Stomach smooth muscle (tissue), 2 donors: Measurements from ENCODE around the gene GBE1.

Experiments used
- H3K27ac ChIP-seq: one replicate; pipeline ENCODE4 v1.7.0; 2013; ENCODE audit warnings: mild to moderate bottlenecking, low read length, inconsistent platforms
- H3K27me3 ChIP-seq, 2 donors: one replicate each; pipeline ENCODE4 v1.7.0; 2013; ENCODE audit warnings: low read length in 2 of 2; ENCODE audit not compliant: insufficient read depth in 2 of 2, control insufficient read depth in 1 of 2
- H3K36me3 ChIP-seq, 2 donors: one replicate each; pipeline ENCODE4 v1.7.0; 2013; ENCODE audit warnings: low read length in 2 of 2; ENCODE audit not compliant: control insufficient read depth in 2 of 2, insufficient read depth in 2 of 2
- H3K4me1 ChIP-seq: one replicate; pipeline ENCODE4 v1.7.0; 2013; ENCODE audit warnings: low read length; ENCODE audit not compliant: control insufficient read depth, insufficient read depth
- H3K4me3 ChIP-seq, 2 donors: one replicate each; pipeline ENCODE4 v1.7.0; 2013; ENCODE audit warnings: low read length in 2 of 2
- H3K9ac ChIP-seq, 2 donors: one replicate each; pipeline ENCODE4 v1.7.0; 2013; ENCODE audit warnings: low read length in 2 of 2, mild to moderate bottlenecking in 1 of 2
- H3K9me3 ChIP-seq, 2 donors: one replicate each; pipeline ENCODE4 v1.7.0; 2013; ENCODE audit warnings: low read length in 2 of 2; ENCODE audit not compliant: control insufficient read depth in 2 of 2
- donor health status: healthy.
- donor health status: Pancreatic carcinoma.

Gene GBE1

DNA sequence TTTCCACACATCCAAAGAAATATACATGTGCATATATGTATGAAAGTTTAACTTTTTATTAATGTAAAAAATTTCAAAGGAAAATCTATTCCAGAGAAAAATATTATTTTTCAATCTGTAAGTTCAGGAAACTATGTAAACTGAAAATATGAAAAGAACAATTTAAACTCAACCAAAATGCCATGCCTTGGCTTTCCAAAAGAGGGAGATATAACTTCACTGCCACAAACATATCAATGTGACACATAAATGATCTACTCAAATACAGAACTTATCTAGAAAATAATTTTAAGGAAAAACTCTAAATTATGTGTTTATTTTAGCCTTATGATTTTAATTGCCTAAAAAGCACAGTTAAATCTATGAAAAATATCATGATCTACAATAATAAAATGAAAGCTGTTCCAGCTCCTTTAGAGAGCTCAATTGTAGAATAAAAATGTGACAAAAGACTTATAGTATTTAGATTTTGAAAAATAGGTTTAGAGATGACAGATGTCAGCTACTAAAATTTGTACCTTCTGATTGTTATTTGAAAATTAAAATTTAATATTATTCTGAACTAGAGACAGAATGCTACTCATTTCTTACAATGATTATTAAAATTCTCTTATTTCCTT is 94.8 kb downstream of the GBE1 start:
- no peaks in the 10 kb centered on the region for H3K4me1 ChIP-seq
- no peak overlapping the region for H3K4me3 ChIP-seq
- no peaks in the 10 kb centered on the region for H3K36me3 ChIP-seq
- H3K27ac ChIP-seq = no peak overlapping the region
- no peaks in the 10 kb centered on the region for H3K27me3 ChIP-seq
- no peaks in the 10 kb centered on the region for H3K9me3 ChIP-seq
- no peak overlapping the region for H3K9ac ChIP-seq

DNA sequence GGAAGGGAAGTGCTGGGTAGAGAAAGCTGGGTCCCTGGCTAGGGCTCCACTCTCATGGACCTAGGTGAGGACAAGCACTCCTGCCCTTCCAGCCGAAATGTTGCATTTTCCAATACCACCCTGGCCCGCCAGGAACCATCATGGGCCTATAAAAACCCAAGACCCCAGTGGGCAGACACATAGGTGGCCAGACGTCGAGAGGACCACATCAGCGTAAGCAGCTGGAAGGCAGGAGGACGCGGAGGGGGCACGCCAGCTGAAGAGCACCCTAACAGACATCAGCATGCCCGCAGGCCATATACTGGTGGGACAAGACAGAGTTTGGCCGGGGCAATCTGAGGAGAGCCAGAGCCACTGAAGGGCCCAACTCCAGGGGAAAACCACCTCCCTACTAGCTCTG is 98.3 kb downstream of the GBE1 start:
- H3K9ac ChIP-seq = no peak overlapping the region
- H3K27ac ChIP-seq = no peak overlapping the region
- no peak overlapping the region for H3K4me3 ChIP-seq
- no peaks in the 10 kb centered on the region for H3K36me3 ChIP-seq
- no peaks in the 10 kb centered on the region for H3K4me1 ChIP-seq
- H3K27me3 ChIP-seq = no peaks in the 10 kb centered on the region
- H3K9me3 ChIP-seq = no peaks in the 10 kb centered on the region

DNA sequence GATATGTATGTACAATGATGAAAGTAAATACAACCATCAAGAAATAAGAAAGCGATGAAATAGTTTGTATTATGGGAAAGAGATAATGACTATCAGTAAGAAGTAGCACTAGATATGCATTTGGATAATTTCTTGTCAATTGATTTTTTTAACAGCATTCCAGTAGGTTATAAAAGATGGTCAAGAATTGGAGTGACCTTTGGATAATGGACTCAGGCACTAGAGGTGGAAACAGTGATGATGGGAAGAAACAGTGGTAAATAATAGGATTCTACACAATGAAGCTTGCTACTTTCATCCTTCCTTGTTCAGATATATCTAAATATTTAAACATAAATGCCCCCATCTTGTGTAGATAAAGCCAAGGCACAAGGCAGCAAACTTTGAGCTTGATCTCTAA is 101.4 kb downstream of the GBE1 start:
- H3K27ac ChIP-seq = no peak overlapping the region
- no peaks in the 10 kb centered on the region for H3K9me3 ChIP-seq
- H3K4me3 ChIP-seq = no peak overlapping the region
- H3K36me3 ChIP-seq = no peaks in the 10 kb centered on the region
- H3K4me1 ChIP-seq = no peaks in the 10 kb centered on the region
- no peaks in the 10 kb centered on the region for H3K27me3 ChIP-seq
- H3K9ac ChIP-seq = no peak overlapping the region

DNA sequence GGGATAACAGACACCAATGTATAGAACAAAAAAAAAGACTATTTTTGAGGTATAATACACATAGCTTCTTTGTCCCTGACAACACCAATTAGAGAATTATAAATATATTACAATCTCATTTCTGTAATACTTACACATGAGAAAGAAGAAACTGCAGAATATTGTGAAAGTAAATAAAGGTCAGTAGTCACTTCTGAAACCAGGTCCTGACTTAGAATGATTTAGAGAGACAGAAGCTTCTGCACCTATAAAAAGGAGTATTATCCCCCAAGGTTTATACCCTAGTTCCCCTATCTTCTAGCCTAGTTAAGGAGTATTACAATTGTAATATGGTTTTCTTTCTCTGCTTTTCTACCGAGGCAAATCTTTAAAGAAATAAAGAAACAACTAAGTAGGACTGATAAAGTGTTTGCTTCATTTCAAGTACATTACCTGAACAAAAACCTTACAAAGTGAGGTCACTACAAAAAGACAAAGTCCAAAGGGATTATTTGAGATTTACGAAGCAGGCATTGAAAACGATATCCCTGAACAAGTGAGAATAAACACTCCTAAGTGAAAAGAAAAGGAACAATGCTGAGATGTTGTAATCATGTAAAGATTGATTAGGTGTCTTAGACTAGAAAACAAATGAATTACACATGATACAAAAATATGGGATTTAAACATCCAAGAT is 103.0 kb downstream of the GBE1 start:
- Histone ChIP-seq H3K9ac (no peak overlapping the region), H3K4me1 (no peaks in the 10 kb centered on the region), H3K9me3 (no peaks in the 10 kb centered on the region), H3K27me3 (no peaks in the 10 kb centered on the region), H3K4me3 (no peak overlapping the region), H3K36me3 (no peaks in the 10 kb centered on the region), H3K27ac (no peak overlapping the region)

DNA sequence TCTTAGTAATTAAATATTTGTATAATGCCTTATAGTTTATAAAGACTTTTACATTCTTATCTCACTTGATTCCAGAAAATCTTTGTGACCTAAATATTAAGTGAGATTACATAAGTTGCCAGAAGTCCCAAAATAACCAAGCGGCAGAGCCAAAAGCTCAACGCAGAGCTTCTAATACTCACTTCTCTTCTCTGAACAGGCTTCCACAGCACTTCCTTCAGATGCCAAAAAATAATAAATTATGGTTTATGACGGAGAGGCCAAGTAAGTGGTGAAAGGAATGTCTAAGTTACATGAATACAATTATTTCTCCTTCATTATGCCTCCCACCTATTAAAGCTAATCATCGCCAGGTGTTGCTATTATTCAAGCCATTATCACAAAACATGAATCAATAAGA is 110.3 kb downstream of the GBE1 start:
- Histone ChIP-seq H3K27ac (no peak overlapping the region), H3K36me3 (no peaks in the 10 kb centered on the region), H3K4me1 (no peaks in the 10 kb centered on the region), H3K4me3 (no peak overlapping the region), H3K9me3 (no peaks in the 10 kb centered on the region), H3K27me3 (no peaks in the 10 kb centered on the region), H3K9ac (no peak overlapping the region)

DNA sequence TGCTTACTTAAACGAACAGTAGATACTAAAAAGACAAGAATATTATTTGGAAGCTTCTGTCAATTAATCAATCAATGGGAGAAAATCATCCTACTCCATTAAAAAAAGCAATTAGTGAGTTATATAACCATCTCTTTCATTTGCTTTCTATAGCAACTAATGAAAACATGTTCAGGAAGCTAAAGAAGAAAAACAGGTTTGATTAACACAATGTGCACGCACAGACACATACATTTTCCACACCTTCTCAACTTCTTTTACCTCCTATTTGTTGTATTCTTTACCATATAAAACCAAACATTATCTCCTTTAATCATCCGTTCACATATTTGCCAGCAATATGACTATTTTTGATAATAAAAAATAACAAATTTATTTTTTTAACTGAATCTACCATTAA is 111.3 kb downstream of the GBE1 start:
- Histone ChIP-seq H3K36me3 (no peaks in the 10 kb centered on the region), H3K27me3 (no peaks in the 10 kb centered on the region), H3K4me1 (no peaks in the 10 kb centered on the region), H3K27ac (no peak overlapping the region), H3K4me3 (no peak overlapping the region), H3K9me3 (no peaks in the 10 kb centered on the region), H3K9ac (no peak overlapping the region)

DNA sequence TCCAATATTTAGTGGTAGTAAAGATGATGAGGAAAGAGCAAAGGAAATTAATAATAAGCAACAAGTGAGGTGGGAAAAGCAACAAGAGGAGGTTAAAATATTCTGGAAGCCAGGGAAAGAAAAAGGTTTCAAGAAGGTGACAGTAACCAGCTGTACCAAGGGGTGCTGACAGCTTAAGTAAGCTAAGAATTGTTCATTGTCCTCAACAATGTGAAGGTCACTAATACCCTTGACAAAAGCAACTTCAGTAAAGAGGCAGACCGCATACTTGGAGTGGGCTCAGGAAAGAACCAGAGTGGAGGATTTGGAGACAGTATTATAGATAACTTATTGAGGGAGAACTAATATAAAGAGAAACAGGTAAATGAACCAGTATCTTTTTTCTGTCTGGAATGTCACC is 116.2 kb downstream of the GBE1 start:
- Histone ChIP-seq H3K4me1 (no peaks in the 10 kb centered on the region), H3K27ac (no peak overlapping the region), H3K9ac (no peak overlapping the region), H3K4me3 (no peak overlapping the region), H3K9me3 (no peaks in the 10 kb centered on the region), H3K36me3 (no peaks in the 10 kb centered on the region), H3K27me3 (no peaks in the 10 kb centered on the region)

DNA sequence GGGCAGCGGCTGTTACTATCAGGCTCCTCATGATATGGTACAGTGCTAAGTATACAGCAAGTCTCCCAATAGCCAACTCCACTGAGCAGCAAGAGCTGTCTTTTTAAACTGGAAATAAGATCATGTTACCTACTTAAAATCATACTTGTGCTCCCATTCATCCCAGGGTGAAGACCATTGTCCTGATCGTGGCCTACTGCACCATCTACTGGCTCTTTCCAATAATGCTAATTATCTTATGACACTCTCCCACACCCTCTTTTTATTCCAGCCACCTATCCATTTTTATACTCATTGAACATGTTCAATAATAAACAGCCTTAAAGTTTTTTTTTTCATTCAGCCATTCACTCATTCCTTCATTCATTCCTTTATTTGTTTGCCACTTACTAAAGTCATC is 117.7 kb downstream of the GBE1 start:
- Histone ChIP-seq H3K36me3 (no peaks in the 10 kb centered on the region), H3K9me3 (no peaks in the 10 kb centered on the region), H3K4me3 (no peak overlapping the region), H3K27ac (no peak overlapping the region), H3K9ac (no peak overlapping the region), H3K27me3 (no peaks in the 10 kb centered on the region), H3K4me1 (no peaks in the 10 kb centered on the region)

DNA sequence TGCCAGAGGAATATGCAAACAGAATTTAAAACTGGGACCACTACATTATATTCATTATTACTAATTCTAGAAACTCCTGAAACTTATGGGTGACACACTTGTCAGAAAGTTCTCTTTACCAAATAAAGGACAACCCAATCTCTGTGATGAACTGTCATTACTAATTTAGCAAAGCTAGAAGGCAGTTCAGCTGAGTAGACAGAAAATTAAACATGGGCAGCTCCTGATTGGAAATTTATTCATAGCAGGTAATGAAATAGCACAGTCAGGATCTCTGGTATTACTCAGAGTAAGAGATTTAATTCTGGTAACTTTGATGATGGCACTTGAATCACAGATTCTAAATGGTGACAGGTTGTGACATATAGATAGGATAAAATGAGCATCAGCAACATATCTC is 123.0 kb downstream of the GBE1 start:
- no peak overlapping the region for H3K9ac ChIP-seq
- no peaks in the 10 kb centered on the region for H3K36me3 ChIP-seq
- H3K9me3 ChIP-seq = no peaks in the 10 kb centered on the region
- H3K27ac ChIP-seq = no peak overlapping the region
- H3K4me3 ChIP-seq = no peak overlapping the region
- no peaks in the 10 kb centered on the region for H3K4me1 ChIP-seq
- H3K27me3 ChIP-seq = no peaks in the 10 kb centered on the region

DNA sequence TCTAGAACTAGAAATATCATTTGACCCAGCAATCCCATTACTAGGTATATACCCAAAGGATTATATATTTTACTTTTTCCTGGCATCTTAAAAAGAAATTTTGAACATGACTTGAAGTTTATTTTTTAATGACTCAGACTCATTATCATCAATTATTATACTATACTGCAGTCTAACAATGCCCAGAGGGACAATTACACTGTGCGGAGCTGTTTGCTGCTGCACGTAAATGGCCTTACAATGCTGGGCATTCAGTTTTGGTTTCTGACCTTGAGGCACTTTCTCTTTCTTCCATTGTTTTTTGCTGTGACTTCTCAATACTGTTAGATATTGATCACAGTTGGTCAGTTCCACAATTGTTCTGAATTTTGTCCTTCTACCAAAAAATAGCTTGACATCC is 128.8 kb downstream of the GBE1 start:
- Histone ChIP-seq H3K27ac (no peak overlapping the region), H3K4me3 (no peak overlapping the region), H3K4me1 (no peaks in the 10 kb centered on the region), H3K9me3 (no peaks in the 10 kb centered on the region), H3K36me3 (no peaks in the 10 kb centered on the region), H3K27me3 (no peaks in the 10 kb centered on the region), H3K9ac (no peak overlapping the region)

DNA sequence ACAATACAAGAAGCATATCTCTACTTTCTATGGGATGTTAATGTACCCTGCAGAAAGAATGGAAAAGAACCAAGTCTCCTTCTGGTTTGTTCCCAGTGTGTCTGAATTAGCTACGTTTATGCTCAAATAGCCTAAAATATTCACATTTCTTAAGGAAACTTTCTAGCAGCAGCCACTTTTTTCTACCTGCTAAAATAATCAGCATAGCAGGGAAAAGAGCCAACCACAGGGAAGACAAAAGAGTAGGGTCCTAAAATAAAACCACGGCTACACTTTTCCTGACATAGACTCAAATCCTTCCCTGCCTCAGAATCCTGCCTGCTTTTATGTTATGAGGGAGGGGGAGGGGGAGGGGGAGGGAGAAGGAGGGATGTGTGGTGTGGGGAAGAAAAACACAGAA is 136.7 kb downstream of the GBE1 start:
- no peak overlapping the region for H3K27ac ChIP-seq
- no peaks in the 10 kb centered on the region for H3K36me3 ChIP-seq
- no peaks in the 10 kb centered on the region for H3K27me3 ChIP-seq
- no peaks in the 10 kb centered on the region for H3K9me3 ChIP-seq
- no peaks in the 10 kb centered on the region for H3K4me1 ChIP-seq
- H3K9ac ChIP-seq = no peak overlapping the region
- no peak overlapping the region for H3K4me3 ChIP-seq
